ENCODE data around the gene TPRG1.

TPRG1 gene

GRCh38 chr3:189360291-189360690 is 188.5 kb downstream of the TPRG1 start:
- H3K4me1 ChIP-seq (ENCODE audit: control insufficient read depth in 2 of 2, insufficient read depth in 2 of 2, low read length in 2 of 2) = peaks cover 6 to 9% of the 10 kb centered on the region in 2 donors
- H3K27ac ChIP-seq (ENCODE audit: low read depth in 2 of 2, low read length in 2 of 2) = no peak overlapping the region
- no peaks in the 10 kb centered on the region for H3K27me3 ChIP-seq (ENCODE audit: control insufficient read depth in 2 of 2, insufficient read depth in 2 of 2, low read length in 2 of 2)

GRCh38 chr3:189361103-189361835 is 189.5 kb downstream of the TPRG1 start:
- H3K9me3 ChIP-seq (ENCODE audit: control insufficient read depth in 2 of 2, low read length in 2 of 2) = no peaks in the 10 kb centered on the region
- no peaks in the 10 kb centered on the region for H3K36me3 ChIP-seq (ENCODE audit: control insufficient read depth in 2 of 2, insufficient read depth in 2 of 2, low read length in 2 of 2)
- H3K4me1 ChIP-seq (ENCODE audit: control insufficient read depth in 2 of 2, insufficient read depth in 2 of 2, low read length in 2 of 2) = no peaks in the 10 kb centered on the region
- no peak overlapping the region for H3K4me3 ChIP-seq (ENCODE audit: low read length in 2 of 2)
- H3K9ac ChIP-seq (ENCODE audit: low read depth in 1 of 2, low read length in 2 of 2) = no peak overlapping the region
- no peaks in the 10 kb centered on the region for H3K27me3 ChIP-seq (ENCODE audit: control insufficient read depth in 2 of 2, insufficient read depth in 2 of 2, low read length in 2 of 2)
- no peak overlapping the region for H3K27ac ChIP-seq (ENCODE audit: low read depth in 2 of 2, low read length in 2 of 2)

More at GRCh38 chr3:189360291-189360690, 188.5 kb downstream of the TPRG1 start:
- Histone ChIP-seq H3K9ac (ENCODE audit: low read depth in 1 of 2, low read length in 2 of 2) (no peak overlapping the region), H3K9me3 (ENCODE audit: control insufficient read depth in 2 of 2, low read length in 2 of 2) (no peaks in the 10 kb centered on the region), H3K36me3 (ENCODE audit: control insufficient read depth in 2 of 2, insufficient read depth in 2 of 2, low read length in 2 of 2) (no peaks in the 10 kb centered on the region), H3K4me3 (ENCODE audit: low read length in 2 of 2) (no peak overlapping the region)

DNA sequence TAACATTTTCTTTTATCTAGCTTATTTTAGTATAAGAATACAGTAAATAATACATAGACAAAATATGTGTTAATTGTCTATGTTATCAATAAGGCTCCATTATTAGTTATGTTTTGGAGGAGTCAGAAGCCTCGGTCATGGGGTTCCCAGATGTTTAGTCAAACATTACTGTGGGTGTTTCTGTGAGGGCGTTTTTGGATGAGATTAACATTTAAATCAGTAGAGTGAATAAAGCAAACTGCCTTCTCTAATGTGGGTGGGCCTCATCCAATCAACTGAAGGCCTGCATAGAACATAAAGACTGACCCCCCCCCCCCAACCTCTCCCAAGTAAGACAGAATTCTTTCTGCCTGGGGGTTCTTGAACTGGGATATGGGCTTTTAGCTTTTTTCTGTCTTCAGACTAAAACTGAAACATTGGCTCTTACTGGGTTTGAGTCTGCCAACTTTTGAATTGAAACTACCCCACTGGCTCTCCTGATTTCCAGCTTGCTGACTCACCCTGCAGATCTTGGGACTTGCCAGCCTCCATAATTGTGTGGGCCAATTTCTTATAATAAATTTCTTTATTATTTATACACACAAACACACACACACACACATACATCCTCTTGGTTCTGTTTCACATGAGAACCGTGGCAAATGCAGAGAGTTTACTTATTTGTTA is 192.0 kb downstream of the TPRG1 start:
- Histone ChIP-seq H3K4me1 (ENCODE audit: control insufficient read depth in 2 of 2, insufficient read depth in 2 of 2, low read length in 2 of 2) (no peaks in the 10 kb centered on the region), H3K4me3 (ENCODE audit: low read length in 2 of 2) (no peak overlapping the region), H3K27ac (ENCODE audit: low read depth in 2 of 2, low read length in 2 of 2) (no peak overlapping the region), H3K36me3 (ENCODE audit: control insufficient read depth in 2 of 2, insufficient read depth in 2 of 2, low read length in 2 of 2) (no peaks in the 10 kb centered on the region), H3K9ac (ENCODE audit: low read depth in 1 of 2, low read length in 2 of 2) (no peak overlapping the region), H3K9me3 (ENCODE audit: control insufficient read depth in 2 of 2, low read length in 2 of 2) (no peaks in the 10 kb centered on the region), H3K27me3 (ENCODE audit: control insufficient read depth in 2 of 2, insufficient read depth in 2 of 2, low read length in 2 of 2) (no peaks in the 10 kb centered on the region)

DNA sequence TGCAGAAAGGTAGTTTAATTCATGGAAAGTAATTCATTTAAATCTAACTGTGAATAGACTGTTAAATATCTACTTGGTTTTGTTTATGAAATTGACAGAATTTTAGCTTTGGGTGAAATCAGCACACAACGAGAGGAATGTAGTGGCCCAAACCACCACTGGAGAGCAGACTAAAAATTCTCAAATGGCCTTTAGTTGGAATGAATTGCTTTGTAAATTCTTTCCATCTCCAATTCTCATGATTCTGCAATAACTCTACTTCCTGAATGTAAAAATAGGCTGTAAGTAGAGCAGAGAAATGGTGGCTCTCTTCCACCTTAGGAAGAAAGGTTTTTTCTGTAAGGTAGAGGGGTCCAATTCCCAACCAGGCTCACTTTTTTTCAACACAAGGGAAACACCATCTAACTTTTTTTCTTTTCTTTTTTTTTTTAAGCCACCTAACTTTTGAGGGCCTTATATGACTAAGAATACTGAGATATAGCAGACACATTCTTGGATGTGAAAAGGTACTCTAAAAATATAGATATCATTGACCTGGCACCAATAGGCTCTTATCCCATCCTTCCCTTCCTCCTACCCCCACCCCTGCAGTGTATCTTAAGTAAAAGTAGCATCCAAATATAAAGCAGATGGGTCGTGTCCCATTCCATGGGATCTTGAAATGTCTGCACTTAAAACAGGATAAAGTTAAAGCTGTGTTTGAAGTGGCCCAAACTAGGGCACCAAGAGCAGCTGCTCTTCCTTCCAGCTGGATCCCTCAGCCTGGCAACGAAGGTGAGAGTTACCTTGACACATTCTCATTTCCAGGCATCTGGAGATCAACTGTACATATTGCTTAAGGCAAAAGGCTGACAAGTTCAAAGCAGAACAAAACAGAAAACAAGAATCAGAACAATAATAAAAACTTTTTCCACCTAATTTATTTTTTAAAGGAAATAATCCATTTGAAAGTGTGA is 194.1 kb downstream of the TPRG1 start:
- H3K27ac ChIP-seq (ENCODE audit: low read depth in 2 of 2, low read length in 2 of 2) = no peak overlapping the region
- no peaks in the 10 kb centered on the region for H3K9me3 ChIP-seq (ENCODE audit: control insufficient read depth in 2 of 2, low read length in 2 of 2)
- H3K4me1 ChIP-seq (ENCODE audit: control insufficient read depth in 2 of 2, insufficient read depth in 2 of 2, low read length in 2 of 2) = no peaks in the 10 kb centered on the region

DNA sequence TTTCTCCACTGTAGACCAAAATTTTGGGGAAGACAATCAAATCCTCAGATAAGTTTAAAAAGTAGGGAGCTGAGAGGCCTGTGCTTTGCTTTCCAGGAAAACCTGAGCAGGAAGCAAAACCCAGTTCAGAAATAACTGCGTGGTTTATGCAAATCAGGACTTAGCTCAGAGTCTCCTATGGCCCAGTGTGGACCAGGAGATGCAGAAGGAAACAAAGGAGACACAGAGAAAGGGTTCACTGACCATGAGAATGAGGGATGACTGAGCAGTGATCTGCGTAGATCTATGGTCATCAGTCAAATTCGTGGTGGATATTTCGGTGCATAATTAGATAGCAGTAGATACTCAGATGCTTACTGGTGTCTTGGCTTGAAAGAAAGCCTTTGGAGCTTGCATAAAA is 196.6 kb downstream of the TPRG1 start:
- Histone ChIP-seq H3K27ac (ENCODE audit: low read depth in 2 of 2, low read length in 2 of 2) (no peak overlapping the region), H3K27me3 (ENCODE audit: control insufficient read depth in 2 of 2, insufficient read depth in 2 of 2, low read length in 2 of 2) (no peaks in the 10 kb centered on the region), H3K9me3 (ENCODE audit: control insufficient read depth in 2 of 2, low read length in 2 of 2) (no peaks in the 10 kb centered on the region), H3K4me3 (ENCODE audit: low read length in 2 of 2) (no peak overlapping the region), H3K9ac (ENCODE audit: low read depth in 1 of 2, low read length in 2 of 2) (no peak overlapping the region), H3K36me3 (ENCODE audit: control insufficient read depth in 2 of 2, insufficient read depth in 2 of 2, low read length in 2 of 2) (no peaks in the 10 kb centered on the region), H3K4me1 (ENCODE audit: control insufficient read depth in 2 of 2, insufficient read depth in 2 of 2, low read length in 2 of 2) (no peaks in the 10 kb centered on the region)

More for the DNA sequence above, 194.1 kb downstream of the TPRG1 start:
- Histone ChIP-seq H3K4me3 (ENCODE audit: low read length in 2 of 2) (no peak overlapping the region), H3K9ac (ENCODE audit: low read depth in 1 of 2, low read length in 2 of 2) (no peak overlapping the region), H3K27me3 (ENCODE audit: control insufficient read depth in 2 of 2, insufficient read depth in 2 of 2, low read length in 2 of 2) (no peaks in the 10 kb centered on the region), H3K36me3 (ENCODE audit: control insufficient read depth in 2 of 2, insufficient read depth in 2 of 2, low read length in 2 of 2) (no peaks in the 10 kb centered on the region)

GRCh38 chr3:189369636-189370035 is 197.9 kb downstream of the TPRG1 start:
- Histone ChIP-seq H3K4me3 (ENCODE audit: low read length in 2 of 2) (no peak overlapping the region), H3K27me3 (ENCODE audit: control insufficient read depth in 2 of 2, insufficient read depth in 2 of 2, low read length in 2 of 2) (no peaks in the 10 kb centered on the region), H3K9ac (ENCODE audit: low read depth in 1 of 2, low read length in 2 of 2) (no peak overlapping the region), H3K27ac (ENCODE audit: low read depth in 2 of 2, low read length in 2 of 2) (no peak overlapping the region), H3K9me3 (ENCODE audit: control insufficient read depth in 2 of 2, low read length in 2 of 2) (no peaks in the 10 kb centered on the region), H3K4me1 (ENCODE audit: control insufficient read depth in 2 of 2, insufficient read depth in 2 of 2, low read length in 2 of 2) (no peaks in the 10 kb centered on the region), H3K36me3 (ENCODE audit: control insufficient read depth in 2 of 2, insufficient read depth in 2 of 2, low read length in 2 of 2) (no peaks in the 10 kb centered on the region)

DNA sequence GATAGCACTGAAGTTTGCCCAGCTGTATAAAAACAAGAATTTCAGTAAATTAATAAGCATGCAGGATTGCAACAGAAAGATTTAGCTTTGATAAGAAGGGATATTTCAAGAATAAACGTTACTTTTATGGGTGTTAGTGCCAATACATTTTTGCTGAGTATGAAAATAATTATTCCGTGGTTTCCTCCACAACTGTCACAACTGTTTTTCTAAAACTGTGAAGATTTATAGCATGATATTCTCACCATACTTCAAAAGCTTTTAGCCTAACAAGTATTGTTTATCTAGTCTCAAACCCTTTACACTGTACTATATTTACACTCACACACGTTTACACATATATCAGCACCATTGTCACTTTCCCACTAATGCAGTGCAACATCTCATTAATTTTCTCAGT is 200.5 kb downstream of the TPRG1 start:
- Histone ChIP-seq H3K36me3 (ENCODE audit: control insufficient read depth in 2 of 2, insufficient read depth in 2 of 2, low read length in 2 of 2) (no peaks in the 10 kb centered on the region), H3K27me3 (ENCODE audit: control insufficient read depth in 2 of 2, insufficient read depth in 2 of 2, low read length in 2 of 2) (no peaks in the 10 kb centered on the region), H3K4me3 (ENCODE audit: low read length in 2 of 2) (no peak overlapping the region), H3K4me1 (ENCODE audit: control insufficient read depth in 2 of 2, insufficient read depth in 2 of 2, low read length in 2 of 2) (no peaks in the 10 kb centered on the region), H3K27ac (ENCODE audit: low read depth in 2 of 2, low read length in 2 of 2) (no peak overlapping the region), H3K9me3 (ENCODE audit: control insufficient read depth in 2 of 2, low read length in 2 of 2) (no peaks in the 10 kb centered on the region), H3K9ac (ENCODE audit: low read depth in 1 of 2, low read length in 2 of 2) (no peak overlapping the region)
